Measurements from ENCODE around the gene PHF2.

DNA sequence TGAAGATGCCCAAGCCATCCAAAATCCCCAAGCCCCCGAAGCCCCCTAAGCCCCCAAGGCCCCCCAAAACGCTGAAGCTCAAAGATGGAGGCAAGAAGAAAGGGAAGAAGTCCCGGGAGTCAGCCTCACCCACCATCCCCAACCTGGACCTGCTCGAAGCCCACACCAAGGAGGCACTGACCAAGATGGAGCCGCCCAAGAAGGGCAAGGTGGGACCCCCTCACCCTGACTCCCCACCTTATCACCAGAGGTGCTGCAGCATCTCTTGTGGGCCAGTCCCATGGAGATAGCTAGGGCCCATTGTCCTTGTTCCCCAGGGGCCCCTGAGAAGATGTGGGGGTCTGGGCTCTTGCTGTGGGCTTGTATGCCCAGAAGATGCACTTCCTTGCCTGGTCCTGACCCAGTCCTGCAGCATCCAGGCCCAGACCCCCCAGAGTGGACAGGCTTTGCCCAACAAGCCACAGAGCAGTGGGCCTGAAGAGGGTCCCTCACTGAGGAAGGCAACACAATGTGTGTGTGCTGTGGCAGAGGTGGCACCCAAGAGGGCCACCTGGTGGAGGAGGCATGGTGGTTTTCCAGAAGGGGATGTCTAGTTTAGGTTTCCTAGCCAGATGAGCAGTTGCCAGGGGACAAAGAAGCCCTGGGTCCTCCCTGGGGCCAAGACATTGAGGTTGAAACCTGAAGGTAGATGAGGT is 84.1 kb downstream of the PHF2 start:
- TF ChIP-seq, protein P1, sequence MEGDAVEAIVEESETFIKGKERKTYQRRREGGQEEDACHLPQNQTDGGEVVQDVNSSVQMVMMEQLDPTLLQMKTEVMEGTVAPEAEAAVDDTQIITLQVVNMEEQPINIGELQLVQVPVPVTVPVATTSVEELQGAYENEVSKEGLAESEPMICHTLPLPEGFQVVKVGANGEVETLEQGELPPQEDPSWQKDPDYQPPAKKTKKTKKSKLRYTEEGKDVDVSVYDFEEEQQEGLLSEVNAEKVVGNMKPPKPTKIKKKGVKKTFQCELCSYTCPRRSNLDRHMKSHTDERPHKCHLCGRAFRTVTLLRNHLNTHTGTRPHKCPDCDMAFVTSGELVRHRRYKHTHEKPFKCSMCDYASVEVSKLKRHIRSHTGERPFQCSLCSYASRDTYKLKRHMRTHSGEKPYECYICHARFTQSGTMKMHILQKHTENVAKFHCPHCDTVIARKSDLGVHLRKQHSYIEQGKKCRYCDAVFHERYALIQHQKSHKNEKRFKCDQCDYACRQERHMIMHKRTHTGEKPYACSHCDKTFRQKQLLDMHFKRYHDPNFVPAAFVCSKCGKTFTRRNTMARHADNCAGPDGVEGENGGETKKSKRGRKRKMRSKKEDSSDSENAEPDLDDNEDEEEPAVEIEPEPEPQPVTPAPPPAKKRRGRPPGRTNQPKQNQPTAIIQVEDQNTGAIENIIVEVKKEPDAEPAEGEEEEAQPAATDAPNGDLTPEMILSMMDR (IDR thresholded peaks at IDR 0.05): no peak
- no peak for TF ChIP-seq POLR2A (IDR thresholded peaks at IDR 0.05)

Measured in thyroid gland (tissue), 4 donors.